Stomach (tissue), 9 donors: ENCODE data around the gene OR9Q1. TPM values are rescaled to one million over a fixed set of nuclear protein-coding genes. Genes with fewer than 3 reads are reported as not detected.

ENCODE experiments used
- DNase-seq, 2 donors: peaks; one replicate each; pipeline versions ENCODE4 v3.0.0 to v3.0.0-alpha.2; 2013 to 2019
- H3K27ac ChIP-seq, 5 donors: fragments of 200-600 bp in 4 of 5; sonication (generic) in 4 of 5; one replicate each; pipeline ENCODE4 v1.5.1; 2013 to 2019; ENCODE audit warnings: mild to moderate bottlenecking in 1 of 5, moderate library complexity in 1 of 5
- H3K27me3 ChIP-seq, 3 donors: fragments of 200-600 bp; sonication (generic); one replicate each; pipeline ENCODE4 v1.5.1; 2017 to 2019; ENCODE audit warnings: mixed run types in 1 of 3
- H3K36me3 ChIP-seq, 4 donors: fragments of 200-600 bp; sonication (generic); 1 replicate in 3 of 4; 2 replicates in 1 of 4; pipeline ENCODE4 v1.5.1; 2016 to 2019
- H3K4me1 ChIP-seq, 4 donors: fragments of 200-600 bp; sonication (generic); one replicate each; pipeline ENCODE4 v1.5.1; 2016 to 2019
- H3K4me3 ChIP-seq, 4 donors: fragments of 200-600 bp; sonication (generic) in 3 of 4; one replicate each; pipeline ENCODE4 v1.5.1; 2016 to 2019; ENCODE audit warnings: mild to moderate bottlenecking in 1 of 4
- H3K9me3 ChIP-seq, 4 donors: fragments of 200-600 bp; sonication (generic); one replicate each; pipeline ENCODE4 v1.5.1; 2016 to 2019
- EP300 ChIP-seq: sonication (generic); formaldehyde crosslinking; IDR thresholded peaks from one replicate; pipeline ENCODE4 v1.6.1; 2017; ENCODE audit warnings: antibody characterized with exemption
- POLR2A ChIP-seq, 4 donors: fragments of 450-650 bp; IDR thresholded peaks; one replicate each; pipeline ENCODE4 v1.6.1; 2016; ENCODE audit warnings: antibody characterized with exemption in 4 of 4, control low read depth in 2 of 4, mild to moderate bottlenecking in 1 of 4, moderate library complexity in 1 of 4
- POLR2AphosphoS5 ChIP-seq, 3 donors: sonication (generic); formaldehyde crosslinking; IDR thresholded peaks; one replicate each; pipeline ENCODE4 v1.6.1; 2016; ENCODE audit warnings: antibody characterized with exemption in 3 of 3
- WGBS, 5 donors: extraction: QIAGEN DNeasy Blood & Tissue Kit in 3 of 5; methylation state at CpG; one replicate each; pipeline versions ENCODE4 v1.1.5 to v1.1.7; 2013 to 2018; 5-methylcytosine and 5-hydroxymethylcytosine counted together
- intact Hi-C: fragments of 100-400 bp; cut with DNase I; formaldehyde crosslinking; loops from one replicate; pipeline ENCODE4 v1.15.1; 2023; ENCODE audit warnings: low total_unique reads
- polyA plus RNA-seq, 3 donors: library from polyadenylated mRNA; stranded (reverse); fragments of 200-250 nt; gene quantifications; one replicate each; pipeline ENCODE4 v1.2.3, GENCODE V29; 2013
- total RNA-seq, 5 donors: library from RNA; depleted of rRNA; stranded (reverse); fragments of >200 nt; gene quantifications; one replicate each; pipeline versions ENCODE4 v1.1.0 to v1.2.3, GENCODE V29; 2014 to 2016
- TF ChIP-seq, protein P1 (sequence below), 7 experiments: fragments of 450-650 bp in 4 of 7; fragments of 200-600 bp in 3 of 7; sonication (generic) in 3 of 7; IDR thresholded peaks; one replicate each; pipeline ENCODE4 v1.5.1; 2016 to 2019; ENCODE audit warnings: antibody characterized with exemption in 7 of 7, control low read depth in 2 of 7, mild to moderate bottlenecking in 1 of 7
- donor health status: healthy with polysubstance abuse.
- donor health status: Bipolar disorder and iron deficiency.
- donor health status: healthy.

OR9Q1 gene
- total and polyA plus RNA-seq, 8 donors, result not detected

GRCh38 chr11:58060535-58060934 is 36.9 kb downstream of the OR9Q1 start:
- Histone ChIP-seq H3K4me1 (peaks cover 0 to 9% (median 7%) of the 10 kb centered on the region in 4 donors), H3K27me3 (no peaks in the 10 kb centered on the region), H3K4me3 (no peak overlapping the region), H3K9me3 (no peaks in the 10 kb centered on the region), H3K36me3 (no peaks in the 10 kb centered on the region), H3K27ac (no peak overlapping the region)
- intact Hi-C loops, result no loop called here
- no peak for DNase-seq
- TF ChIP-seq, protein P1, sequence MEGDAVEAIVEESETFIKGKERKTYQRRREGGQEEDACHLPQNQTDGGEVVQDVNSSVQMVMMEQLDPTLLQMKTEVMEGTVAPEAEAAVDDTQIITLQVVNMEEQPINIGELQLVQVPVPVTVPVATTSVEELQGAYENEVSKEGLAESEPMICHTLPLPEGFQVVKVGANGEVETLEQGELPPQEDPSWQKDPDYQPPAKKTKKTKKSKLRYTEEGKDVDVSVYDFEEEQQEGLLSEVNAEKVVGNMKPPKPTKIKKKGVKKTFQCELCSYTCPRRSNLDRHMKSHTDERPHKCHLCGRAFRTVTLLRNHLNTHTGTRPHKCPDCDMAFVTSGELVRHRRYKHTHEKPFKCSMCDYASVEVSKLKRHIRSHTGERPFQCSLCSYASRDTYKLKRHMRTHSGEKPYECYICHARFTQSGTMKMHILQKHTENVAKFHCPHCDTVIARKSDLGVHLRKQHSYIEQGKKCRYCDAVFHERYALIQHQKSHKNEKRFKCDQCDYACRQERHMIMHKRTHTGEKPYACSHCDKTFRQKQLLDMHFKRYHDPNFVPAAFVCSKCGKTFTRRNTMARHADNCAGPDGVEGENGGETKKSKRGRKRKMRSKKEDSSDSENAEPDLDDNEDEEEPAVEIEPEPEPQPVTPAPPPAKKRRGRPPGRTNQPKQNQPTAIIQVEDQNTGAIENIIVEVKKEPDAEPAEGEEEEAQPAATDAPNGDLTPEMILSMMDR (IDR thresholded peaks at IDR 0.05), result no peak
- no peak for TF ChIP-seq EP300
- TF ChIP-seq POLR2A (IDR thresholded peaks at IDR 0.05), result no peak
- no peak for TF ChIP-seq POLR2AphosphoS5 (IDR thresholded peaks at IDR 0.05)
- WGBS, 5 donors, result 69 to 81% (median 76%) methylated on average over 3 of the region's 3 CpGs

DNA sequence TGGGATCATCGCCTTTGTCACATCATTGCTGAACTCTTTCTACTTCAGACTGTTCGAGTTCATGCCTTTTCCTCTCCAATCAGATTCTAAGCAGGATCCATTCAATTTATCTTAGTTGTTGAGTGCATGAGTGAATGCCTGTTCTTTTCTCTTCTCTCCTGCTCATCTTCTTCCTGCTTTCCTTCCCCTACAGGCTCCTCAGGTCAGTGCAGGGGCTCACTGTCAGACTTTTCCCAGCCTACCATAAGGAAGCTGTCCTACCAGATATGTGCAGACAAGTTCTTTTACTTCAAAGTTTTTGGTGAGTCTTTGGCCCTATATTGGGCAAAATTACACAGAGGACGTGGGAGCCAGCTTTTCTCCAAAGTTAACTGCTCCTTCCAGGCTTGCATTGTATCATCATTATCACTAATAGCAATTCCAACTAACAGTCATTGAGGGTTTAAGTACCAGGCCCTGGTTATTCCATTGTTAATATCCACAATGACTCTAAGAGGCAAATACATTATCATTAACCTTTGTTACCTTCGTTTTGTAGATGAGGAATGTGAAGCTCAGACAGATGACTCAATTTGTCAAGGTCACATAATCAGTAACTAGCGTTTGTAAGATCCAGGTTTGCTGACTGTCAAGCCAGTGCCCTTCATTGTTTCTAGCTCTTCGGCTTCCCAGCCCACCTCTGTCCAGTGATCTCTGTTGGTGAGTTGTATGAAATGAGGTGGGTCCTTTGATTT is 37.4 kb downstream of the OR9Q1 start:
- Histone ChIP-seq H3K27ac (no peak overlapping the region), H3K9me3 (no peaks in the 10 kb centered on the region), H3K27me3 (no peaks in the 10 kb centered on the region), H3K4me1 (peaks cover 0 to 9% (median 7%) of the 10 kb centered on the region in 4 donors), H3K36me3 (no peaks in the 10 kb centered on the region), H3K4me3 (no peak overlapping the region)
- DNase-seq, result no peak
- intact Hi-C loops, result no loop called here
- WGBS, 5 donors, result 53 to 69% (median 61%) methylated on average over 6 of the region's 6 CpGs
- TF ChIP-seq EP300 (no peak), POLR2AphosphoS5 (IDR thresholded peaks at IDR 0.05) (no peak), POLR2A (IDR thresholded peaks at IDR 0.05) (no peak)
- TF ChIP-seq, protein P1 (IDR thresholded peaks at IDR 0.05), result no peak

DNA sequence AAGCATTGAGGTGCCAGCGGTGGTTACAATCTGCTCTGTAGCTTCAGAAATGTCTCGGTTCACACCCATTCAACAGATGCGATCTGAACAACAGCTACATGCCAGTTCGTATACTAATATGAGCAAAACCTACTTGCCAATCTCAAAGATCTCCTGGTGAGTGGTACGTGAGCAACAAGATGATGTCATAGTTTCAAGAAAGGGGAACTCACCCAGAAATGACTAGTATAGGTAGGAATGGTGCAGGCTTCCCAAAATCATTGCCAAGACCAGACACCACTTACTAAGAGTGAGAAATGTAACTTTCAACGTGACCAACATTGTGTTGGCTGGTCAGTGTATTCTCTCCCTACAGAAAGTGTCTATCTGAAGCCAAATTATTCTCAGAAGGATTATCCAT is 38.1 kb downstream of the OR9Q1 start:
- no peaks in the 10 kb centered on the region for H3K36me3 ChIP-seq
- intact Hi-C loops, result no loop called here
- DNase-seq, result no peak
- no peaks in the 10 kb centered on the region for H3K9me3 ChIP-seq
- peaks cover 0 to 9% (median 7%) of the 10 kb centered on the region in 4 donors for H3K4me1 ChIP-seq
- TF ChIP-seq, protein P1 (IDR thresholded peaks at IDR 0.05), result no peak
- TF ChIP-seq POLR2AphosphoS5 (IDR thresholded peaks at IDR 0.05) (no peak), EP300 (no peak), POLR2A (IDR thresholded peaks at IDR 0.05) (no peak)
- no peaks in the 10 kb centered on the region for H3K27me3 ChIP-seq
- WGBS, 5 donors, result 56 to 68% (median 60%) methylated on average over 6 of the region's 6 CpGs
- H3K4me3 ChIP-seq, result no peak overlapping the region
- no peak overlapping the region for H3K27ac ChIP-seq

- 64 to 75% (median 69%) methylated on average over 5 of the region's 5 CpGs for WGBS, 5 donors
Observed at GRCh38 chr11:58067685-58068084, 44.0 kb downstream of the OR9Q1 start.

More at GRCh38 chr11:58067685-58068084, 44.0 kb downstream of the OR9Q1 start:
- Histone ChIP-seq H3K4me1 (no peaks in the 10 kb centered on the region), H3K27ac (no peak overlapping the region), H3K4me3 (no peak overlapping the region), H3K27me3 (no peaks in the 10 kb centered on the region), H3K36me3 (no peaks in the 10 kb centered on the region), H3K9me3 (no peaks in the 10 kb centered on the region)
- no peak for TF ChIP-seq POLR2A (IDR thresholded peaks at IDR 0.05)
- TF ChIP-seq EP300, result no peak
- TF ChIP-seq, protein P1 (IDR thresholded peaks at IDR 0.05), result no peak
- TF ChIP-seq POLR2AphosphoS5 (IDR thresholded peaks at IDR 0.05), result no peak
- no peak for DNase-seq
- intact Hi-C loops, result no loop called here
